KBM-7 (cell line): ENCODE measurements around the gene GNL3L.
A peak's percentile ranks its signal among the peaks of the same experiment; 100 is the strongest.
"Not testable (repeated sequence)": the region's sequence is repeated elsewhere in the genome, so short reads cannot be mapped to it uniquely, and the experiment has no call there.

Source experiments
- DNase-seq: peaks from one replicate; pipeline ENCODE4 v3.0.0-alpha.2; 2015
- in situ Hi-C: fragments of 300-500 bp; cut with MboI; formaldehyde crosslinking; loops from 2 replicates; pipeline ENCODE4 v1.14.3; 2020; ENCODE audit warnings: low sequenced_read_pairs, low pct_unique_long_range_greater_than_20kb, mixed read lengths

GNL3L gene

GRCh38 chrX:54529552-54530356 is at the start of gene GNL3L:
GNL3L (plus strand) TSS chrX:54530219; CDS start chrX:54532567, 2,348 bp downstream.
- peak; percentile 98 for DNase-seq
- in situ Hi-C loops = no loop called here

- in situ Hi-C loops = no loop called here
- DNase-seq = no peak
These were observed 47.0 kb upstream of the GNL3L start for GRCh38 chrX:54482839-54483593.

- no peak for DNase-seq
- in situ Hi-C loops = no loop called here
These were observed 46.1 kb upstream of the GNL3L start for GRCh38 chrX:54483946-54484345.

- in situ Hi-C loops = no loop called here
- no peak for DNase-seq
These were observed 45.4 kb upstream of the GNL3L start for GRCh38 chrX:54484666-54485065.

GRCh38 chrX:54489819-54490218 is 40.2 kb upstream of the GNL3L start:
- in situ Hi-C loops, DNase-seq: not testable (repeated sequence)

- peak; percentile 22 for DNase-seq
- in situ Hi-C loops = no loop called here
These were observed 37.7 kb upstream of the GNL3L start for GRCh38 chrX:54492340-54492739.

GRCh38 chrX:54494166-54494988 is 35.6 kb upstream of the GNL3L start:
- in situ Hi-C loops = no loop called here

GRCh38 chrX:54494989-54495813 is 34.8 kb upstream of the GNL3L start:
- peak; percentile 41 for DNase-seq
- in situ Hi-C loops = no loop called here

More at GRCh38 chrX:54494166-54494988, 35.6 kb upstream of the GNL3L start:
- peak; percentile 23 for DNase-seq

- in situ Hi-C loops = no loop called here
- DNase-seq = peak; percentile 69
These were observed 34.1 kb upstream of the GNL3L start, which contains the start of gene FGD1 for GRCh38 chrX:54495814-54496516. FGD1 (minus strand) TSS chrX:54496234; CDS start chrX:54495432, 802 bp downstream.

- no peak for DNase-seq
- in situ Hi-C loops = no loop called here
These were observed 33.5 kb upstream of the GNL3L start for GRCh38 chrX:54496517-54496852.

- in situ Hi-C loops = no loop called here
- no peak for DNase-seq
These were observed 33.1 kb upstream of the GNL3L start for GRCh38 chrX:54496936-54497335.

- in situ Hi-C loops = no loop called here
- DNase-seq = no peak
These were observed 20.6 kb upstream of the GNL3L start for GRCh38 chrX:54509400-54509799.

- DNase-seq = no peak
- in situ Hi-C loops = no loop called here
These were observed 868 bp upstream of the GNL3L start for GRCh38 chrX:54529151-54529550.

GRCh38 chrX:54530357-54530900 is 410 bp downstream of the GNL3L start:
- in situ Hi-C loops = no loop called here
- no peak for DNase-seq

- in situ Hi-C loops = no loop called here
- DNase-seq = no peak
These were observed 4.3 kb downstream of the GNL3L start for GRCh38 chrX:54534271-54534670.

- in situ Hi-C loops = no loop called here
- no peak for DNase-seq
These were observed 10.3 kb downstream of the GNL3L start for GRCh38 chrX:54540289-54540688.

- in situ Hi-C loops, DNase-seq: not testable (repeated sequence)
These were observed 12.2 kb downstream of the GNL3L start for GRCh38 chrX:54542239-54542638.

GRCh38 chrX:54550821-54551220 is 20.8 kb downstream of the GNL3L start:
- no peak for DNase-seq
- in situ Hi-C loops = no loop called here
